ENCODE measurements around the gene EFCAB8.

- TF ChIP-seq CTCF (IDR thresholded peaks at IDR 0.05 in 4 of 5, conservative IDR thresholded peaks at IDR 0.05 in 1 of 5) (no peak), POLR2A (IDR thresholded peaks at IDR 0.05) (no peak)
Measured at GRCh38 chr20:32877507-32877906, 18.8 kb downstream of the EFCAB8 start.

Measured in gastrocnemius medialis (tissue), 4 donors.